ENCODE measurements around the gene PGLYRP3. TPM values are rescaled to one million over a fixed set of nuclear protein-coding genes. Genes with fewer than 3 reads are reported as not detected.

The PGLYRP3 gene
- total RNA-seq, 1 experiment from 2014 or later = not detected

DNA sequence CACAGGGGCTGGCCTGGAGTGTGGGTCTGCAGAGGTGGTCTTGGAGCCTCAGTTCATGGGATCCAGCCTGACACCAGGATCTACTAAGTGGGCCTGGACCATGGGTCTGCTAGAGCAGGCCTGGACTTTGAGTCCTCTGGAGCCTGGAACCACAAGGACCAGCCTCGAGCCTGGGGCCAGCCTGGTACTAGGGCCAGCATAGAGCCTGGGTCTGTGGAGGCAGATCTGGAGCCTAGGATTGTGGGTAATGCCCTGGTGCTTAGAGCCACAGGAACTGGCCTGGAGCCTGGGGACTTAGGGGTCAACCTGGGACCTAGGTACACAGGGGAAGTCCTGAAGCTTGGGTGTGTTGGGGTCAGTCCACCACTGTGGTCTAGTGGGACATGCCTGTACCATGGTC is 40.6 kb downstream of the PGLYRP3 start:
- TF ChIP-seq CTCF (conservative IDR thresholded peaks at IDR 0.05) = no peak
- no peak for TF ChIP-seq EZH2 (IDR thresholded peaks at IDR 0.05; ENCODE audit: low read depth)
- DNase-seq = no peak
- ChIA-PET POLR2A (ENCODE audit: unreplicated experiment) (no interaction called here), CTCF (no interaction called here)
- no peak overlapping the region for H3K4me2 ChIP-seq
- H3K36me3 ChIP-seq (ENCODE audit: low read depth) = no peaks in the 10 kb centered on the region
- no peaks in the 10 kb centered on the region for H3K79me2 ChIP-seq (ENCODE audit: low read depth)
- H3K4me1 ChIP-seq (replicated peaks; ENCODE audit: insufficient read depth) = no peaks in the 10 kb centered on the region
- BruUV-seq (replicated peaks) = no TSS peak
- no peaks in the 10 kb centered on the region for H3F3A ChIP-seq (ENCODE audit: insufficient read depth, low read depth)
- H3K9me3 ChIP-seq (ENCODE audit: insufficient read depth, low read depth) = no peaks in the 10 kb centered on the region
- H3K27me3 ChIP-seq (ENCODE audit: insufficient read depth, low read depth) = no peaks in the 10 kb centered on the region
- intact Hi-C loops (cut with micrococcal nuclease; ENCODE audit: unreplicated experiment) = no loop called here
- no peaks in the 10 kb centered on the region for H3K9me2 ChIP-seq (ENCODE audit: insufficient read depth)
- no peak overlapping the region for H3K27ac ChIP-seq
- H3K4me3 ChIP-seq = no peak overlapping the region
- no peak overlapping the region for H2AFZ ChIP-seq
- no peaks in the 10 kb centered on the region for H4K20me1 ChIP-seq (ENCODE audit: insufficient read depth)

DNA sequence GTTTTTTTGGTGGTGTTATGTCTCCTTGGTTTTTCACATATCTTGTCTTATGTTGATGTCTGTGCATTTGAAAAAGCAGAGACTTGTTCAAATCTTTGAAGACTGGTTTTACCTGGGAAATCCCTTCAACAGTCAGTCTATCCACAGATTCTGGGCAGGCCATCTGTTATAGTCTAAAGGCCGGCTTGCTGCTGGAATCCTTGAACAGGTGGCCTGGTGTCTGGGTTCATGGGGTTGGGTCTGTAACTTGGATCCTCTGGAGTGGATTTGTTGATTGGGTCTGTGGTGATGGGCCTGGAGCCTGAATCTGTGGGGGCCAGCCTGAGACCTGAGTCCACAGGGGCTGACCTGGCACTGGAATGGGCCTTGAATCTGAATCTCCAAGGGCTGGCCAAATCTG is 41.0 kb downstream of the PGLYRP3 start:
- H4K20me1 ChIP-seq (ENCODE audit: insufficient read depth) = no peaks in the 10 kb centered on the region
- H3F3A ChIP-seq (ENCODE audit: insufficient read depth, low read depth) = no peaks in the 10 kb centered on the region
- BruUV-seq (replicated peaks) = no TSS peak
- H3K4me2 ChIP-seq = no peak overlapping the region
- no peaks in the 10 kb centered on the region for H3K9me2 ChIP-seq (ENCODE audit: insufficient read depth)
- intact Hi-C loops (cut with micrococcal nuclease; ENCODE audit: unreplicated experiment) = no loop called here
- no peak overlapping the region for H3K4me3 ChIP-seq
- no peak overlapping the region for H2AFZ ChIP-seq
- ChIA-PET CTCF (no interaction called here), POLR2A (ENCODE audit: unreplicated experiment) (no interaction called here)
- H3K79me2 ChIP-seq (ENCODE audit: low read depth) = no peaks in the 10 kb centered on the region
- H3K9me3 ChIP-seq (ENCODE audit: insufficient read depth, low read depth) = no peaks in the 10 kb centered on the region
- no peak overlapping the region for H3K27ac ChIP-seq
- no peaks in the 10 kb centered on the region for H3K4me1 ChIP-seq (replicated peaks; ENCODE audit: insufficient read depth)
- no peaks in the 10 kb centered on the region for H3K36me3 ChIP-seq (ENCODE audit: low read depth)
- H3K27me3 ChIP-seq (ENCODE audit: insufficient read depth, low read depth) = peaks cover 3% of the 10 kb centered on the region; the same call in 1 of the 2 replicates
- DNase-seq = no peak
- TF ChIP-seq CTCF (conservative IDR thresholded peaks at IDR 0.05) = no peak

GRCh38 chr1:153265457-153265856 is 47.3 kb downstream of the PGLYRP3 start:
- no TSS peak for BruUV-seq (replicated peaks)
- POLR2A ChIA-PET (ENCODE audit: unreplicated experiment) = no interaction called here
- DNase-seq = no peak
- CTCF ChIA-PET = no interaction called here
- Histone ChIP-seq H3K4me3 (no peak overlapping the region), H3K9me3 (ENCODE audit: insufficient read depth, low read depth) (no peaks in the 10 kb centered on the region), H4K20me1 (ENCODE audit: insufficient read depth) (no peaks in the 10 kb centered on the region), H3K27ac (no peak overlapping the region), H3K79me2 (ENCODE audit: low read depth) (no peaks in the 10 kb centered on the region), H3K27me3 (ENCODE audit: insufficient read depth, low read depth) (peaks cover 27% of the 10 kb centered on the region), H2AFZ (no peak overlapping the region), H3K4me2 (no peak overlapping the region), H3K9me2 (ENCODE audit: insufficient read depth) (no peaks in the 10 kb centered on the region), H3F3A (ENCODE audit: insufficient read depth, low read depth) (no peaks in the 10 kb centered on the region), H3K36me3 (ENCODE audit: low read depth) (no peaks in the 10 kb centered on the region), H3K4me1 (replicated peaks; ENCODE audit: insufficient read depth) (no peaks in the 10 kb centered on the region)
- intact Hi-C loops (cut with micrococcal nuclease; ENCODE audit: unreplicated experiment) = no loop called here
- TF ChIP-seq CTCF (conservative IDR thresholded peaks at IDR 0.05) (peak; percentile 25; the same call in 1 of the 2 replicates), EZH2 (IDR thresholded peaks at IDR 0.05; ENCODE audit: low read depth) (no peak)
